NCI-H526 treated with DMSO at 0.1 percent for 48 hours (cell line): ENCODE results near the gene ALKBH3.

Experiments
- DNase-seq: peaks from one replicate; lab custom pipeline; 2025; lab: John Stamatoyannopoulos, UW

Gene ALKBH3

GRCh38 chr11:43922744-43923405, 42.2 kb downstream of the ALKBH3 start:
- no peak for DNase-seq

GRCh38 chr11:43923406-43924111, 42.9 kb downstream of the ALKBH3 start:
- DNase-seq, result peak; percentile 37

GRCh38 chr11:43924112-43924855, 43.7 kb downstream of the ALKBH3 start:
- no peak for DNase-seq

GRCh38 chr11:43925063-43925931, 44.7 kb downstream of the ALKBH3 start:
- no peak for DNase-seq

DNA sequence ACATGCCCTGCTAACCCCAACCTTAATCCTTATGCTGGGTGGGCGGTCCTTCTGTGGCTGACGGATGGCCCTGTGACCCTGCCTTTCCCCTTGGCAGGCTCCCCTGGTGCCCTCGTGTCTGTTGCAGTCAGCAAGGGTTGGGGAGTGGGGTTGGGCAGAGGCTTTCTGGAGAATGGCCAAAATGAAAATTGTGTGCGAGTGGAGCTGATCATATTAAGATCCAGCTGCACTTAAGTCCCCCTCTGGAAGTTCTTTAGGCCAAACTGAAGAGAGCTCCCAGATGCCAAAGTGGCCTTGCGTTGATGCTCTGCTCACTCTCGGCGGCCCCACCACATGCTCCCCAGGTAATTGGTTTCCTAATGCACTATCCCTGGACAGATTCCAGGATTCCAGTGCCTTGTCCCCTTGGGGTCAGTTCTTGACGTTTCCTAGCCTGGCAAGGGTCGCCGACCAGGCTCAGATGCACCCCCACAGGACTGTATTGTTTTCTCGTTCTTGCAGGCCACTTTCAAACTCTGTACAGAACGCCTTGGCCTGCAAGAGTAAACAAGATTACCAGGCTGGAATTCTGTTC, 45.4 kb downstream of the ALKBH3 start:
- no peak for DNase-seq

DNA sequence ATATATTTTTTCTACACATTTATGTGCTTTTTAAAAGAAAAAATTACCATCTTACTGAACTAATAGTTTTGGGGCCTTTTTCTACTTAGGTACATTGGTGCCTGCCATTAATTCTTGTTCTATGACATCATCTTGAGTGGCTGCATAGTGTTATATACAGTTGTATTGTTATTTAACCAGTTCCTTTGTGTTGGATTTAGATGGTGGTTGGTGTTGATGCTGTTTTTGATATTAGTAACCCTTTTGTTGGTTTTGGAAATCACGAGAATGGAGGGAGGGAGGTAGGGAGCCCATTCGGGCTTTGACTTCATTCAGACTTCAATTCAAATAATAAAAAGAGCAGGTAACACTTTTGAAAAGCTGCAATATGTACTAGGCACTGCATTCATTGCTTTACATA, 46.4 kb downstream of the ALKBH3 start:
- DNase-seq, result no peak

DNA sequence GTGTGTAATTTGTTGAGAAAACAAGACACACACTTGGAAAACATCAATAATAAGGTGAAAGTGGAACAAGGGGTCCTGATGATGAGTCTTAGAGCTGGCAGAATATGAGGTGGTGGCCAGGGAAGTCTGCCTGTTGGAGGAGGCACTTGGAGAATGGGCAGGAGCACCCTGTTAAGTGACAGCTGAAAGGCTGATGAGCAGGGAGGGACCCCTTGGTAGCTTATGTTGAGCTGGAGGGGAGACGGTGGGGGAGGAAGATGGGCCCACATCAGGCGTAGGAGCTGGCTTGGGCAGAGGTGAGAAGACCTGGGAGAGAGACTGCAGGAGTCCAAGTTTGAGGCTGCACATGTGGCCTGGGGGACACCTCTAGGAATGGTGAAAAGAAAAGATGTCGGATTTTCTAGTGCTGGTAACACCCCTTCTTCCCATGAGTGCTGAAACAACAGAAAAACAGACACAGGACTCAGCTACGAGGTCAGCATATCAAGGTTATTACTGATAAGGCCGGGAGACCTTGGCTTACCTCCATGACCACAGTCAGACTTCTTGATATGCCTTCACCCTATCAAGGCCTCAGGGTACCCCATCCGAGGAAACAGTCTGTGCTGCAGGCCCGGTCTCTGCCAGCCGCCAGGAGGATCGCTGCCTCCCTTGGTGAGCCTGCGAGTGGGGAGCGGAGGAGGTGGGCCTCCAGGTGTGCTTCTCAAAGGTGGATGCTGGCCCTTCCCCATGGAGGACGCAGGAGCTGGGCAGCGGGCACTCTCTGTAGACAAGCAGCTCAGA, 47.5 kb downstream of the ALKBH3 start:
- no peak for DNase-seq

DNA sequence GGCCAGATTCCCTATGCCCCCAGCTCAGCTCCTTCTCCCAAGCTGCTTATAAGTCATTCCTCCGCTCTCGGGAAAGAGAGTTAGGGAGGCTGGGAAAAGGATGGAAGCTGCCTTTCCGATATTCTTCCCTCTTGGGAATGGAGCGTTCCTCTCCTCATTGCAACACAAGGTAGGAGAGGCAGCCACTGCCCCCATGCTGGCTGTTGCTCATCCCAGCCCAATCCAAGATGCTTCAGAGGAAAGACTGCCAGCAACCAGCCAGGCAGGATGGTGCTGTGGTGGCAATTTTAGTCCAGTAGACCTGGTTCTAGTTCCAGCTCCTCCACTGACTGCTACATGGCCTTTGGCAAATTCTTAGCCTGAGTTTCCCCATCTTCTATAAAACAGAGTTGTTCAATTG, 48.1 kb downstream of the ALKBH3 start:
- DNase-seq, result no peak

GRCh38 chr11:43930868-43931716, 50.5 kb downstream of the ALKBH3 start:
- DNase-seq, result no peak

DNA sequence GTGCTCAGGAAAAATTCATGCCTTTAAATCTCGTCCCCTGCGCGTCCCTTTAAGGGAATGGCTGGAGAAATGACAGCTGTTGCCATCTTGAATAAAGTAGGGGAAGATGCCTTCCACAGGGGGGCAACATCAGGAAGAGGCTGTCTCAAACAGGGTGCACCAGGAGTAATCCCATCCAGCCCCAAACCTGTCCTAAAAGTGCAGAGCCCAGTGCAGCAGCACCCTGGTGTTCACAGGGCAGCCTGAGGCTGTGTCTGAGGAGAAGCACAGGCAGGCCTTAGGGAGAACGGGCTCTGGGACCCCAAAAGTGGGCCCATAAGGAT, 51.0 kb downstream of the ALKBH3 start:
- no peak for DNase-seq

DNA sequence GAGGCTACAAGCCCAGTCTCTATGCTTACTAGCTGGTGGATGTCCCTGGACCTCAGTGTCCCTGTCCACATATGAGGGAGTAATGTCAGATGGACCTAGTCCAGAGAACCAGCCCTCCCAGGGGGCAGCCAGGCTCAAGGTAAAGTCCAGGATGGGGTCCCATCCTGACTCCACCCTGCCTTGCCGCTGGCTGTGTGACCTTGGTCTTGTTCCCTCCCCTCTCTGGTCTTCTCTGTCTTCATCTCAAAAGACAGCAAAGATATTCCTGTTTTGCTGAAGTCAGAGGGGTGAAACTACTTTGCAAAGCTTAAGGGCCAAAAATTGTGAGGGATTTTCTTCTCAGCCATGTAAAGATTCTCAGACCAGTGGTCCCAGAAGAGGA, 52.6 kb downstream of the ALKBH3 start:
- DNase-seq, result no peak

DNA sequence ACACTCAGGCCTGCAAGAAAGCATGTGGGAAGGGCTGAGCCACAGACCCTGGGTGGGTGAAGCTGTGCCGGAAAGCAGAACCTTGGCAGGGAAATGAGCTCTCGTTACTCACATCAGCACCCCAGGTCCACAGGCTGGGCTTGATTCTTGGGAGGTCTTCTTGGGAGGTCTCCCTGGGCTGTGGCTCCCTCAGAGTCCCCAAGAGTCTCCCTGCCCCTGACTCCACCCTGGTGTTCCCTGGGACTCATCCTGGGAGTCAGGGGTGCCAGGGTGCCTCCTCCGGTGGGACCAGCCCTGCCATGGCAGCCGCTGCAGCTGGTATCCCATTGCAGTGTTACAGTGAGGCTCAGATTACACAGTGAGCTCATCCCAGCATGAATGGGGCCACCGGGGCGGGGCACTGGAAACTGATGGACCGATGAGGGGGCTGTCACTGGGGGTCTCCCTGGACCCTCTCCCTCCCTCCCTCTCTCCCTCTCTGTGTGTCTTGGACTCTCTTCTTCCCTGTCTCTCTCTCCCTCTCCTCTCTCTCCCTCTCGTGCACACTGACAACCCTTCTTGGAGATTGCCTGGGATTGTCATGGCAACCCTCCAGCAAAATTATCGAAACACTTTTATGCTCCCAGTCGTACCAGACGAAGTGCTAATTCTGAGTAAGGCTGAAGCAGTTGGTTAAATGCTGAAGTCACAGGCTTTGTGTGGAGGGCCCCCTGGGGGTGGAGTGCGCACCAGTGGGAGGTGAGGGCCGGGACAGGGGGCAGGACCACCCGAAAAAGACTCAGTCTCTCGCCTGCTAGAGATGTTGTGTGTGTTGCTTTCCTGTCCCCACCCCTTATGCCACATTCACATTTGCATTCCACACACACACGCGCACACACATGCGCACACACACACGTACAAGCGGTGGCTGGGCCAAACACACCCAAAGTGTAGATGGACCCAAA, 53.2 kb downstream of the ALKBH3 start:
- DNase-seq, result no peak

- DNase-seq, result no peak
Observed at GRCh38 chr11:43934601-43935423, 54.2 kb downstream of the ALKBH3 start.

DNA sequence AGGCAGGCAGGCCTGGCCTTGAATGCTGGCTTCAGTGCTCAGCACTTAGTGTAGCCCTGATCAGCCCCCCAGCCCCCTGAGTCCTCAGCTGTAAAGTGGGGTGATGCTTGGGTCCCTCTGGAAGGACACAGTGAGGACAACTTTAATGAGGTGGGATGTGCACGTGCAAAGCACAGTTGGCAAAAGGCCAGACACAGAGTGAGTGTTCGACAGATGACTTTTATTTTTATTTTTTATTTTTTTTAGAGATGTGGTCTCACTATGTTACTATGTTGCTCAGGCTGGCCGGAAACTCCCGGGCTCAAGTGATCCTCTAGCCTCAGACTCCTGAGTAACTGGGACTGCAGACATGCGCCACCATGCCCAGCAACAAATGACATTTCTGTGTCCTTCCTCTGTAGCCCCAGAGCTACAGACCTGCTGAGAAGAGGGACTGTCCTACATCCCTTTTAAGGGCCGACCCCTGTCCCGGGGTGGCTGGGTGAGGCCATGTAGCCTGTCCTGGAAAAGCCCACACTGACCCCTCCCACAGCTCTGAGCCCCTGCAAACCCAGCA, 54.9 kb downstream of the ALKBH3 start:
- DNase-seq, result no peak

GRCh38 chr11:43936076-43936475, 55.4 kb downstream of the ALKBH3 start:
- DNase-seq, result no peak

DNA sequence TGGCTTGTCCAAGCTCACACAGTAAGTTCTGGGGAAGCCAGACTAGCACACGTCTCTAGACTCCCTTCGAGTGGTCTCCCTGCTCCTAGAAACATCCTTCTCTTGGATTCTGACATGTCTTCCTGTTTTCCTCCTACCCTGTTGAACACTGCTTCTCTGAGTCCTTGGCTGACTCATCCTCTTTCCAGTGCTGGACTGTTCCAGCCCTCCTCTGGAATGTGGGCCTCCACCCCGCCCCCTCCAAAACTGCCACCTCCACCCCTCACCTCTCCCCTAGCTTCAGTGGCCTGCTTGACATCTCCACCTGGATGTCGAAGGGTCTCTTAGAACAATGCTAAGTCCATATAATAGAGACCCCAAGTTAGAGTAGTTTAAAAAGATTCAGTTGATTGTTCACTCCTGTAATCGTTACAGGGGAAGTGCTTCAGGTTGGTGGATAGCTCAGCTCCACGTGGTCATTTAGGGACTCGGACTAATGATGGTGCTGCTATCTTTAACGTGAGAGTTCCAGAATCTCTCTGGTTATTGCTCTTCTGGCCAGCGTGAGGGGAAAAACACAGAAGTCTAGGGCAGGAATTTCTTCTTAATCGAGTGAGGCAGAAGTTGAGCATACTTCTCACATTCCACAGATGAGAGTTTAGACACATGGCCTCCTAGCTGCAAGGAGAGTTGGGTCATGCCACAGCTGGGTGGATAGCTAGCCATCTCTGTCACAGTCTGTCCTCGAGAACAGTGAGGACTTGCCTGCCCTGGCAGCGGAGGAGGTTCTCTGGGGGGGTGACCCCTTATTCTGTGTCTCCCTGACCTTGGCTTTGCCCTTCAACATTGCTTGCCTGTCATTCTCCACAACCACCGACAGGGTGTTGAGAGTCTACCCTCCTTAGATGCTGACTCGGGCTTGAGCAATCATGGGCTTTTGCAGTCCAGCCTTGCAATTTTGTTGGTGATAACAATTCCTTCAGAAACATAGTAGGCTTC, 57.1 kb downstream of the ALKBH3 start:
- no peak for DNase-seq
